K562 (cell line): ENCODE measurements around the gene GABRA5. TPM values are rescaled to one million over a fixed set of nuclear protein-coding genes. Genes with fewer than 3 reads are reported as not detected.

Experiments used
- ATAC-seq: fragments of 200-7000 bp; cut with Tn5 transposase; 3 replicates; pipeline ENCODE4 v1.9.1; 2020; ENCODE audit warnings: moderate library complexity
- BruUV-seq: library from RNA; stranded (reverse); fragments of 400-500 nt; replicated peaks from 2 replicates; lab custom pipeline; 2021; lab: Mats Ljungman, UMichigan
- CTCF ChIA-PET: fragments of 300-600 bp; formaldehyde crosslinking; extraction: SDS; loops from one replicate; lab custom pipeline; 2021; ENCODE audit warnings: low intra/inter-chr PET ratio; lab: Yijun Ruan, JAX
- POLR2A ChIA-PET: fragments of 300-600, 350-650 bp; sonication (Branson Sonifier 250); formaldehyde crosslinking; extraction: SDS; loops from one replicate; lab custom pipeline; 2021; ENCODE audit warnings: antibody characterized with exemption, inconsistent platforms; lab: Yijun Ruan, JAX
- DNase-seq, 4 experiments: peaks; one replicate each; pipeline versions ENCODE4 v3.0.0 to v3.0.0-alpha.2; 2011 to 2018; ENCODE audit warnings: low spot score in 3 of 4, mixed read lengths in 3 of 4; ENCODE audit errors: extremely low read depth in 1 of 4
- FAIRE-seq: peaks from 2 replicates; lab custom pipeline; 2011; peaks lifted over from hg19 to GRCh38; lab: Jason Lieb, UNC
- H2AFZ ChIP-seq: 2 replicates; pipeline ENCODE4 v1.6.0; 2011; ENCODE audit warnings: low read depth, low read length, control low read depth, inconsistent platforms
- H3K27ac ChIP-seq: fragments of 200-600 bp; 3 replicates; pipeline ENCODE4 v1.8.0; 2011; ENCODE audit warnings: low read depth, mild to moderate bottlenecking, control low read depth, inconsistent platforms, low read length, moderate library complexity, mixed read lengths; ENCODE audit errors: extremely low read depth
- H3K27me3 ChIP-seq, 2 experiments: fragments of 300-600 bp in 1 of 2; 2 replicates in 1 of 2; 3 replicates in 1 of 2; pipeline versions ENCODE4 v1.6.0 to v1.8.0; 2011; ENCODE audit warnings: inconsistent platforms in 2 of 2, low read length in 2 of 2, mild to moderate bottlenecking in 1 of 2, mixed read lengths in 1 of 2, moderate library complexity in 1 of 2; ENCODE audit not compliant: control insufficient read depth in 2 of 2, insufficient read depth in 2 of 2
- H3K36me3 ChIP-seq: fragments of 300-600 bp; 3 replicates; pipeline ENCODE4 v1.8.0; 2011; ENCODE audit warnings: mild to moderate bottlenecking, low read length, inconsistent platforms; ENCODE audit not compliant: control insufficient read depth, insufficient read depth
- H3K4me1 ChIP-seq, 2 experiments: fragments of 200-600 bp in 1 of 2; replicated peaks in 1 of 2; 2 replicates in 1 of 2; 3 replicates in 1 of 2; pipeline versions ENCODE4 v1.5.1 to v1.8.0; 2011; ENCODE audit warnings: inconsistent platforms in 2 of 2, low read length in 2 of 2, mild to moderate bottlenecking in 1 of 2, mixed read lengths in 1 of 2, moderate library complexity in 1 of 2; ENCODE audit not compliant: control insufficient read depth in 2 of 2, insufficient read depth in 2 of 2
- H3K4me2 ChIP-seq: 2 replicates; pipeline ENCODE4 v1.6.1; 2011; ENCODE audit warnings: low read length, control low read depth, inconsistent platforms, mixed read lengths; ENCODE audit not compliant: insufficient read depth
- H3K4me3 ChIP-seq: fragments of 200-600 bp; sonication (generic), shearing (Covaris generic); 2 replicates; pipeline ENCODE4 v1.5.1; 2016; ENCODE audit warnings: control low read depth, inconsistent platforms
- H3K79me2 ChIP-seq: fragments of 200-600 bp; 3 replicates; pipeline ENCODE4 v1.8.0; 2011; ENCODE audit warnings: low read length, inconsistent platforms; ENCODE audit not compliant: control insufficient read depth, insufficient read depth
- H3K9ac ChIP-seq, 2 experiments: 2 replicates each; pipeline versions ENCODE4 v1.6.0 to v1.6.1; 2011; ENCODE audit warnings: low read depth in 2 of 2, low read length in 2 of 2, control low read depth in 1 of 2, inconsistent platforms in 1 of 2, mild to moderate bottlenecking in 1 of 2, mixed read lengths in 1 of 2; ENCODE audit not compliant: insufficient read depth in 1 of 2
- H3K9me1 ChIP-seq: one replicate; pipeline ENCODE4 v1.6.0; 2011; ENCODE audit warnings: inconsistent platforms, mild to moderate bottlenecking, low read length, moderate library complexity; ENCODE audit not compliant: control insufficient read depth, insufficient read depth
- H3K9me3 ChIP-seq: replicated peaks from 2 replicates; pipeline ENCODE4 v1.5.1; 2011; ENCODE audit warnings: low read depth, low read length, inconsistent platforms; ENCODE audit not compliant: control insufficient read depth, insufficient read depth
- H4K20me1 ChIP-seq: replicated peaks from 2 replicates; pipeline ENCODE4 v1.6.1; 2011; ENCODE audit warnings: low read length, inconsistent platforms, mixed read lengths; ENCODE audit not compliant: control insufficient read depth, insufficient read depth
- FOXJ3 ChIP-seq: sonication (generic); formaldehyde crosslinking; IDR thresholded peaks from 2 replicates; pipeline ENCODE4 v1.4.0; 2020; ENCODE audit warnings: mild to moderate bottlenecking, missing genetic modification reagents
- HDGF ChIP-seq: fragments of 450-650 bp; IDR thresholded peaks from 2 replicates; pipeline ENCODE4 v1.6.1; 2016
- HIVEP1 ChIP-seq: fragments of 250-450 bp; sonication (Bioruptor Pico); IDR thresholded peaks from 2 replicates; pipeline ENCODE4 v1.4.0; 2020; ENCODE audit warnings: mild to moderate bottlenecking
- KLF1 ChIP-seq: fragments of 450-650 bp; IDR thresholded peaks from 2 replicates; pipeline ENCODE4 v1.6.1; 2016; ENCODE audit warnings: missing genetic modification characterization, missing compliant biosample characterization
- NR2C2 ChIP-seq, 2 experiments: fragments of 200-800 bp in 1 of 2; sonication (Bioruptor generic) in 1 of 2; sonication (generic) in 1 of 2; formaldehyde crosslinking in 1 of 2; IDR thresholded peaks; 2 replicates each; pipeline versions ENCODE4 v1.6.1 to v1.8.0; 2016 to 2022; ENCODE audit warnings: mild to moderate bottlenecking in 1 of 2, missing compliant biosample characterization in 1 of 2, missing genetic modification characterization in 1 of 2, missing genetic modification reagents in 1 of 2
- SRSF7 ChIP-seq: fragments of 200-400 bp; formaldehyde crosslinking; optimal IDR thresholded peaks from 2 replicates; pipeline ENCODE3; 2017; ENCODE audit warnings: mild to moderate bottlenecking, low read depth, low read length
- ZNF444 ChIP-seq: fragments of 250-450 bp; sonication (Bioruptor Pico); IDR thresholded peaks from 2 replicates; pipeline ENCODE4 v1.4.0; 2020; ENCODE audit warnings: mild to moderate bottlenecking, moderate library complexity
- ZZZ3 ChIP-seq: fragments of 450-650 bp; IDR thresholded peaks from 2 replicates; pipeline ENCODE4 v1.6.1; 2016; ENCODE audit warnings: antibody characterized with exemption, mild to moderate bottlenecking, moderate library complexity
- WGBS: fragments of 100-300 bp; shearing (Covaris generic); methylation state at CpG from one replicate; pipeline ENCODE4 v1.1.6; 2016; ENCODE audit warnings: low coverage, mixed read lengths; ENCODE audit not compliant: insufficient coverage; ENCODE audit errors: missing lambda C conversion rate; 5-methylcytosine and 5-hydroxymethylcytosine counted together
- in situ Hi-C: fragments of 300-500 bp; cut with MboI; formaldehyde crosslinking; loops from 4 replicates; pipeline ENCODE4 v1.15.0; 2018; ENCODE audit warnings: inconsistent platforms, mixed read lengths
- intact Hi-C: fragments of 100-400 bp; cut with micrococcal nuclease; formaldehyde crosslinking; loops from 2 replicates; pipeline ENCODE4 v1.14.2; 2022
- polyA plus RNA-seq, 8 experiments: library from polyadenylated mRNA; depleted of rRNA in 4 of 8; stranded (reverse) in 5 of 8; unstranded in 3 of 8; fragments of >200 nt; fragmentation: Nextera tagmentation in 2 of 8; fragmentation: Illumina TruSeq in 1 of 8; extraction: Ambion mirVana in 2 of 8; extraction: Trizol in 1 of 8; gene quantifications; 2 replicates each; pipeline versions ENCODE4 v1.2.1 to v1.2.3, GENCODE V29; 2011 to 2014; ENCODE audit warnings: inconsistent platforms in 1 of 8, missing spikeins in 1 of 8
- total RNA-seq, 7 experiments: library from RNA; depleted of rRNA in 6 of 7; stranded (reverse); fragments of >200 nt in 6 of 7; fragmentation: Illumina TruSeq in 2 of 7; extraction: Trizol in 2 of 7; gene quantifications; 2 replicates each; pipeline versions ENCODE4 v1.2.1 to v1.2.3, GENCODE V29; 2011 to 2021; ENCODE audit warnings: low replicate concordance in 1 of 7
- TF ChIP-seq, protein P1 (sequence below): sonication (generic); formaldehyde crosslinking; IDR thresholded peaks from 2 replicates; pipeline ENCODE4 v1.8.0; 2022; ENCODE audit warnings: mild to moderate bottlenecking, missing genetic modification reagents
- TF ChIP-seq, protein P2 (sequence below): fragments of 250-450 bp; sonication (Bioruptor Pico); IDR thresholded peaks from 2 replicates; pipeline ENCODE4 v1.8.0; 2021; ENCODE audit warnings: moderate library complexity, mild to moderate bottlenecking, inconsistent platforms
- TF ChIP-seq, protein P3 (sequence below), 2 experiments: fragments of 450-650 bp in 1 of 2; IDR thresholded peaks; 2 replicates each; pipeline ENCODE4 v1.6.1; 2011 to 2017; ENCODE audit warnings: low read depth in 2 of 2, antibody characterized with exemption in 1 of 2, borderline replicate concordance in 1 of 2, low read length in 1 of 2, mild to moderate bottlenecking in 1 of 2, mixed read lengths in 1 of 2; ENCODE audit not compliant: control insufficient read depth in 1 of 2
- TF ChIP-seq, protein P4 (sequence below): sonication (generic); formaldehyde crosslinking; IDR thresholded peaks from 2 replicates; pipeline ENCODE4 v1.4.0; 2020; ENCODE audit warnings: mild to moderate bottlenecking, missing genetic modification reagents

GABRA5 gene
- total and polyA plus RNA-seq, 9 of the 15 experiments (the other 6 are each of a cell fraction or from before 2014, with no cell fraction given) = not detected

DNA sequence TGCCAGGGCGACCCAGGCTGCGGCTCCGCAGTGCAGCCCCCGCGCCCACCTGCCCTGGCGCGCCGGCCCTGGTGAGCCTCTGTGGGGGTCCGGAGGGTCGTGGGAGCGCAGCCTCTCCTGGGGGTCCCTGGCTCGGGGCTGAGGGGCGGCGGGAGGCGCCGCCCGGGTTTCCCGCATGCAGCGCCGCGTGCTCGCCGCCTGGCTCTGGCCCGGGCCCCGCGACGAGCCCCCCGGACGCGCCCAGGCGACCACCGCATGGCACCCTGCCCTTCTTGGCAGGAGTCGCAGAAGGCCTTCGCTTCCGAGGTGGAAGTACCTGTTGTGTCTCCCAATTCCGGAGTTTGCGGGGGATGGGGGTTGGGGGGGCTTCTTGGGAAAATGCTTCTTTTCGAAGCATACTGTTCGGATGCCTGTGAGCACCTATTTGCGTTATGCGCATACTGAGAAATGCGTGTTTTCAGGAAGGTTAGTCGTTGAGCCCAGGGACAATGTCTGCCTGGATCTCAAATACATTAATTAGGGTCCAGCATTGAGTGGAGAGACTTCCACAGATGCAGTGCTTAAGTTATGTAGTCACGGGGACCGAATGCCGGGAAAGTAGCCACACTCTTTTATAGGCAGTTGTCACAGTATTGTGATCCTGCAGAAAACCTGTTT is 1.3 kb downstream of the GABRA5 start (continued):
- TF ChIP-seq, protein P1, sequence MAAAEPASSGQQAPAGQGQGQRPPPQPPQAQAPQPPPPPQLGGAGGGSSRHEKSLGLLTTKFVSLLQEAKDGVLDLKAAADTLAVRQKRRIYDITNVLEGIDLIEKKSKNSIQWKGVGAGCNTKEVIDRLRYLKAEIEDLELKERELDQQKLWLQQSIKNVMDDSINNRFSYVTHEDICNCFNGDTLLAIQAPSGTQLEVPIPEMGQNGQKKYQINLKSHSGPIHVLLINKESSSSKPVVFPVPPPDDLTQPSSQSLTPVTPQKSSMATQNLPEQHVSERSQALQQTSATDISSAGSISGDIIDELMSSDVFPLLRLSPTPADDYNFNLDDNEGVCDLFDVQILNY (CRISPR knock-in tag) = no peak

DNA sequence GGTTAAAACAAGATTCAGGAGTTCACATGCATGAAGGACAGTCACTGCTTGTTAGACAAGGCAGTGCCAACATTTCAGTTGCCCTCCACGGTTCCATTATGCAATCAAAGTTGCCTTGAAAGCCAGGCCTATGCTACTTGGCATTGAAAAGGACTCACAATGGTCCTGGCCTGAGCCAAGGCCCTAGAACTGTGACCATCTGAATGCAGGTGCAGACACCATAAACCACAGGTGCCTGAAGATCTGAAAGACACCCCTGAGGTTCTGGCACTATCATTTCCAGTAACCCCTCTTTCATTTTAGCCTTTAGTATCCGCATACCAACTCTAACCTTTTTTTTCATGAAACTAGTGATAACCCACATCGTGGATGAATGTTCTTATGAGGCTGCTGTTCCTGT is 2.8 kb downstream of the GABRA5 start:
- intact Hi-C loops = loop anchor here (10.0 kb wide), 1 partner anchor 685 kb away; no protein-coding TSS in a partner anchor
- FAIRE-seq (no peak), DNase-seq (no peak), ATAC-seq (no peak)
- POLR2A ChIA-PET = interaction anchor here (0.5 kb wide), 1 partner anchor 501 kb away, joined by 3 read pairs; no protein-coding TSS in a partner anchor
- H3K9me3 ChIP-seq = no peaks in the 10 kb centered on the region
- BruUV-seq = no TSS peak
- CTCF ChIA-PET = no interaction called here
- H3K27me3 ChIP-seq = peaks cover 0 to 8% of the 10 kb centered on the region in 2 experiments; a peak in 1 of 5 replicates
- no peak overlapping the region for H3K27ac ChIP-seq
- H2AFZ ChIP-seq = no peak overlapping the region
- H3K9ac ChIP-seq = no peak overlapping the region
- peaks cover 0 to 7% of the 10 kb centered on the region in 2 experiments; a peak in 1 of 5 replicates for H3K4me1 ChIP-seq
- H3K4me3 ChIP-seq = no peak overlapping the region
- no peaks in the 10 kb centered on the region for H3K79me2 ChIP-seq
- 2% methylated on average over 3 of the region's 3 CpGs for WGBS
- peaks cover 4% of the 10 kb centered on the region for H3K9me1 ChIP-seq
- in situ Hi-C loops = loop anchor here (25.0 kb wide), 1 partner anchor 1357 kb away; no protein-coding TSS in a partner anchor
- TF ChIP-seq NR2C2 (CRISPR knock-in tag; IDR thresholded peaks at IDR 0.05) (no peak), NR2C2 (tag; IDR thresholded peaks at IDR 0.05) (no peak), ZNF444 (no peak), HDGF (no peak), ZZZ3 (no peak), KLF1 (tag) (no peak), FOXJ3 (CRISPR knock-in tag) (no peak), SRSF7 (no peak), HIVEP1 (CRISPR knock-in tag) (no peak)
- TF ChIP-seq, protein P2, sequence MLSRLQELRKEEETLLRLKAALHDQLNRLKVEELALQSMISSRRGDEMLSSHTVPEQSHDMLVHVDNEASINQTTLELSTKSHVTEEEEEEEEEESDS (CRISPR knock-in tag) = no peak
- TF ChIP-seq, protein P3, sequence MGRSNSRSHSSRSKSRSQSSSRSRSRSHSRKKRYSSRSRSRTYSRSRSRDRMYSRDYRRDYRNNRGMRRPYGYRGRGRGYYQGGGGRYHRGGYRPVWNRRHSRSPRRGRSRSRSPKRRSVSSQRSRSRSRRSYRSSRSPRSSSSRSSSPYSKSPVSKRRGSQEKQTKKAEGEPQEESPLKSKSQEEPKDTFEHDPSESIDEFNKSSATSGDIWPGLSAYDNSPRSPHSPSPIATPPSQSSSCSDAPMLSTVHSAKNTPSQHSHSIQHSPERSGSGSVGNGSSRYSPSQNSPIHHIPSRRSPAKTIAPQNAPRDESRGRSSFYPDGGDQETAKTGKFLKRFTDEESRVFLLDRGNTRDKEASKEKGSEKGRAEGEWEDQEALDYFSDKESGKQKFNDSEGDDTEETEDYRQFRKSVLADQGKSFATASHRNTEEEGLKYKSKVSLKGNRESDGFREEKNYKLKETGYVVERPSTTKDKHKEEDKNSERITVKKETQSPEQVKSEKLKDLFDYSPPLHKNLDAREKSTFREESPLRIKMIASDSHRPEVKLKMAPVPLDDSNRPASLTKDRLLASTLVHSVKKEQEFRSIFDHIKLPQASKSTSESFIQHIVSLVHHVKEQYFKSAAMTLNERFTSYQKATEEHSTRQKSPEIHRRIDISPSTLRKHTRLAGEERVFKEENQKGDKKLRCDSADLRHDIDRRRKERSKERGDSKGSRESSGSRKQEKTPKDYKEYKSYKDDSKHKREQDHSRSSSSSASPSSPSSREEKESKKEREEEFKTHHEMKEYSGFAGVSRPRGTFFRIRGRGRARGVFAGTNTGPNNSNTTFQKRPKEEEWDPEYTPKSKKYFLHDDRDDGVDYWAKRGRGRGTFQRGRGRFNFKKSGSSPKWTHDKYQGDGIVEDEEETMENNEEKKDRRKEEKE (IDR thresholded peaks at IDR 0.05; ENCODE audit: borderline replicate concordance in 1 of 2, control insufficient read depth in 1 of 2, low read depth in 2 of 2, low read length in 1 of 2) = no peak
- TF ChIP-seq, protein P4, sequence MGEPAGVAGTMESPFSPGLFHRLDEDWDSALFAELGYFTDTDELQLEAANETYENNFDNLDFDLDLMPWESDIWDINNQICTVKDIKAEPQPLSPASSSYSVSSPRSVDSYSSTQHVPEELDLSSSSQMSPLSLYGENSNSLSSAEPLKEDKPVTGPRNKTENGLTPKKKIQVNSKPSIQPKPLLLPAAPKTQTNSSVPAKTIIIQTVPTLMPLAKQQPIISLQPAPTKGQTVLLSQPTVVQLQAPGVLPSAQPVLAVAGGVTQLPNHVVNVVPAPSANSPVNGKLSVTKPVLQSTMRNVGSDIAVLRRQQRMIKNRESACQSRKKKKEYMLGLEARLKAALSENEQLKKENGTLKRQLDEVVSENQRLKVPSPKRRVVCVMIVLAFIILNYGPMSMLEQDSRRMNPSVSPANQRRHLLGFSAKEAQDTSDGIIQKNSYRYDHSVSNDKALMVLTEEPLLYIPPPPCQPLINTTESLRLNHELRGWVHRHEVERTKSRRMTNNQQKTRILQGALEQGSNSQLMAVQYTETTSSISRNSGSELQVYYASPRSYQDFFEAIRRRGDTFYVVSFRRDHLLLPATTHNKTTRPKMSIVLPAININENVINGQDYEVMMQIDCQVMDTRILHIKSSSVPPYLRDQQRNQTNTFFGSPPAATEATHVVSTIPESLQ (CRISPR knock-in tag) = no peak
- no peak overlapping the region for H3K4me2 ChIP-seq
- no peaks in the 10 kb centered on the region for H3K36me3 ChIP-seq
- H4K20me1 ChIP-seq = no peaks in the 10 kb centered on the region; the same call in 1 of the 2 replicates
